A549 treated with CpdA at 1 μM for 4 hours (cell line): ENCODE measurements around the gene PPIH. TPM values are rescaled to one million over a fixed set of nuclear protein-coding genes. Genes with fewer than 3 reads are reported as not detected.

Experiments used
- total RNA-seq: library from RNA; stranded (reverse); fragments of 200-300 nt; extraction: Qiagen RNA extraction; gene quantifications from 5 replicates; pipeline ENCODE4 v1.2.3, GENCODE V29; 2022; ENCODE audit warnings: low read depth

The PPIH gene
- total RNA-seq, result 57.1 to 76.2 TPM (median 64.4 TPM) in 5 replicates

DNA sequence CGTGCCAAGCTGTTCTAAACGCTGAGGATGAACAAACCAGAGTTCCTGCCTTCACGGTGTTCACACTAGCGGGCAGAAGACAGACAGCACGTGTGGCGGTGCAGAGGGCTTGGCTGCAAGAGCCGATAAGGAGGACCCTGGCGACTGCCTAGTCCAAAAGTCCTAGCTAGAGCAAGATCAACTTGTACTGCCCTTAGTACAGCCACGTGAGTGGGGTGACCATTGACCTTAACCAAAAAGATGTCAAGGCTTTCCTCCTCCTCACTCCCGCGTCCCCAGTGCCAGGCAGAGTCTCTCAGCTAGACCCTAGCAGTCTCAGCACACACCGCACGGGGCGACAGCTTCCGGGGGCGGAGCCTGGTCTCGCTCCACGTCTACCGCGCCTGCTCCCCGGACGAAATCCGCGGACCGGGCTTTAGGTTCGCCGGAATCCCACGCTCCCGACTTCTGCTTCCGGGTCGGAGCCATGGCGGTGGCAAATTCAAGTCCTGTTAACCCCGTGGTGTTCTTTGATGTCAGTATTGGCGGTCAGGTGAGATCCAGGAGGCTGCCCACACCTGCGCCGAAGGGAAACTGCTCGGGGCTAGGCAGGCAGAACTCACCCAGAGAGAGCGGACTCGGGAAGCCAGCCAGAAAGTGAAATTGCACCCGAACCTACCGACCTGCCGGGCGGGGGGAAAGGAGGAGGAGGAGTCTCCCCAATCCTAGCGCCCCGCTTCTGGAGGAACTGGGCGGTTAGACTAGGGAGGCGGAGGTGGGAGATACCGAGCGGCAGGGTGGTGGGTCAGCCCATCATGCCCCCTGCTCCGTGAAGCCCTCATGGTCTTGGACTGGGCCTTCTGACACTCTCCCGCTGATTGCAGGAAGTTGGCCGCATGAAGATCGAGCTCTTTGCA, at the start of gene PPIH:
Gene PPIH, plus strand, starts transcription at position 443 of the 896 bp plus-strand sequence. Its CDS starts 24 bp downstream, at position 467.

GRCh38 chr1:42681741-42682483, 23.7 kb downstream of the PPIH start, which contains the start of gene YBX1:
TSS of gene YBX1 (plus strand) at chr1:42682418. CDS start at chr1:42682566, 148 bp downstream.

Other genes with a start within 250 kb of the PPIH start
- 0.29 to 0.57 TPM (median 0.38 TPM) in 5 replicates for gene ZMYND12, start 202.4 kb upstream of the PPIH start, total RNA-seq
- gene PPCS, start 201.9 kb upstream of the PPIH start, total RNA-seq, result 32.0 to 42.5 TPM (median 35.4 TPM) in 5 replicates
- gene CCDC30, start 195.1 kb upstream of the PPIH start, total RNA-seq, result 0.21 to 0.92 TPM (median 0.65 TPM) in 5 replicates
- 702 to 810 TPM (median 732 TPM) in 5 replicates for gene YBX1, start 24.0 kb downstream of the PPIH start, total RNA-seq
- not detected in 5 replicates for gene CLDN19, start 81.8 kb downstream of the PPIH start, total RNA-seq
- 30.6 to 34.7 TPM (median 31.6 TPM) in 5 replicates for gene P3H1, start 108.6 kb downstream of the PPIH start, total RNA-seq
- 2.0 to 4.3 TPM (median 3.2 TPM) in 5 replicates for gene C1orf50, start 108.8 kb downstream of the PPIH start, total RNA-seq
- gene TMEM269, start 126.6 kb downstream of the PPIH start, total RNA-seq, result 0.07 to 0.40 TPM (median 0.10 TPM) in 4 of 5 replicates, not detected in the other
- gene ERMAP, start 158.7 kb downstream of the PPIH start, total RNA-seq, result 3.4 to 5.0 TPM (median 3.7 TPM) in 5 replicates
- 14.7 to 16.0 TPM (median 15.1 TPM) in 5 replicates for gene SVBP, start 159.0 kb downstream of the PPIH start, total RNA-seq
- gene ZNF691, start 188.2 kb downstream of the PPIH start, total RNA-seq, result 5.7 to 7.6 TPM (median 6.7 TPM) in 5 replicates